ENCODE data around the gene KLHDC4. TPM values are rescaled to one million over a fixed set of nuclear protein-coding genes. Genes with fewer than 3 reads are reported as not detected.
A peak's percentile ranks its signal among the peaks of the same experiment; 100 is the strongest.
"Not testable (repeated sequence)": the region's sequence is repeated elsewhere in the genome, so short reads cannot be mapped to it uniquely, and the experiment has no call there.

Gene KLHDC4
- total RNA-seq (2014; rRNA removed; shearing (Covaris generic)) = 25.3 and 26.4 TPM in 2 replicates
- 17.7 and 18.3 TPM in 2 replicates for polyA plus RNA-seq (2015; cell fraction: cytosol; rRNA removed)
- 76.6 and 131 TPM in 2 replicates for polyA plus RNA-seq (2015; cell fraction: nucleus; rRNA removed)

GRCh38 chr16:87765776-87766484 is at the start of gene KLHDC4:
TSS of gene KLHDC4 (minus strand) at chr16:87765986. CDS start at chr16:87765890, 96 bp downstream.
- in situ Hi-C loops (cut with HindIII; ENCODE audit: low pct_unique_long_range_greater_than_20kb, low sequenced_read_pairs) = no loop called here
- DNase-seq (ENCODE audit: low read depth, low spot score) = peak; percentile 81

DNA sequence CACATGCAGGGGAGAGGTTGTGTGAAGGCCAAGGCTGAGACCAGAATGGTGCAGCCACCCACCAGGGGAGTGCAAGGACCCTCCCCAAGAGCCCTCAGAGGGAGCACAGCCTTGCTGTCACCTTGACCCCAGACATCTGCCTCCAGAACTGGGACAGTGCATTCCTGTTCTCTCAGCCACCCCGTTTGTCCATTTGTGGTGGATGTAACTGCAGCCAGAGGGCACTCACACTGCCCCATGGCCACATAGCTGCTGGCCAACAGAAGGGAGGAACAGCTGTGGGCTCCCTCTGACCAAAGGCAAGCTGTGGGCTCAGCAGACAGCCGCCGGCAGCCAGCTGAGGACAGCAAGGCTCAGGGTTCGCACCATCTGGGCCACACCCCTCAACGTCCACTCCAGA is 49.8 kb upstream of the KLHDC4 start:
- no peak for DNase-seq (ENCODE audit: low read depth, low spot score)
- in situ Hi-C loops (cut with HindIII; ENCODE audit: low pct_unique_long_range_greater_than_20kb, low sequenced_read_pairs) = no loop called here

DNA sequence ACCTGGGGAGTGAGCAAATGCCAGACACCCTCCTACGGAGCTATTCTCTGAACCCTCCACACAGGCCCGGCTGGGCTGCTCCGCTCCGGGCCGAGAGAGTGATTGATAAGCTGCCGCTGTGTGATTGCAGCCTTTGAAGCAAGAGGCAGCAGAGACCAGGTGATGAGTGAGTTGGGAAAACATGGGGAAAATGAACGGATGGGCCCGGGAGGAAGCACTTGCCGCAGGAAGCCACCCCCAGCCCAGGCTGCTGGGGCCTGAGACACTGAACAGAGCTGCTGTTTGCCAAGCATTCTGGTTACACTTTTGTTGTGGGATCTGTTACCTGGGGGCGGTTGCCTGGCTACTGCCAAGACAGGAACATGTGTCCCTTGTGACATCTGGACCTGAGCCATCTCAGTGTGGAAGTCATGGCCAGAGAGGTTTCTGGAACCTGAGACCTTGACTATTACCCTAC is 46.4 kb upstream of the KLHDC4 start:
- DNase-seq (ENCODE audit: low read depth, low spot score) = no peak
- in situ Hi-C loops (cut with HindIII; ENCODE audit: low pct_unique_long_range_greater_than_20kb, low sequenced_read_pairs) = no loop called here

GRCh38 chr16:87811454-87811853 is 45.7 kb upstream of the KLHDC4 start:
- in situ Hi-C loops (cut with HindIII; ENCODE audit: low pct_unique_long_range_greater_than_20kb, low sequenced_read_pairs) = not testable (repeated sequence)

DNA sequence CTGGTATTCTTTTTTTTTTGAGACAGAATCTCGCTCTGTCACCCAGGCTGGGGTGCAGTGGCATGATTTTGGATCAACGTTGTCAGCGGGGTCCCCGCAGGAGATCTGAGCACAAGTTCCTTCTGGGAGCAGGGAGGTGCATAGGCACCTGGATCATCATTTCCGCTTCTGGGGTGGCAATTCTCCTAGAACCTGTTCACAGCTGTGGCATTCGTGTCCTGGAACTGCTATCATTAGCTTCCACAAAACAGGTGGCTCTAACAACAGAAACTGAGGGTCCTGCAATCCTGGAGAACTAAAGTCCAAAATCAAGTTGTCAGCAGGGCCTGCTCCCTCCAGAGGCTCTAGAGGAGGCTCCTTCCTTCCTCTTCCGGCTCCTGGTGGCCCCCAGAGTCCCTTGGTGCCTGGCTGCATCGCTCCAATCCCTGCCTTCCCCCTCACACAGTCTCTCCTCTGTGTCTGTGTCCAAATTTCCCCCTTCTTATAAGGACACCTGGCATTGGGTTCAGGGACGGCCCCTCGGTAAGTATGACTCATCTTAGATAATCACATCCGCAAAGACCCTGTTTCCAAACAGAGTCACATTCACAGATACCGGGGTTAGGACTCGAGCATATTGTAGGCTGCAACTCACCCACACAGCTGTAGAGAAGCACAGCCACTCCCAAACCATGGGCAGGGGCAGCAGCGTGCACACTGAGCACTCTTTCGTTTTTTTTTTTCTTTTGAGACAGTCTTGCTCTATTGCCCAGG is 43.5 kb upstream of the KLHDC4 start:
- no peak for DNase-seq (ENCODE audit: low read depth, low spot score)
- in situ Hi-C loops (cut with HindIII; ENCODE audit: low pct_unique_long_range_greater_than_20kb, low sequenced_read_pairs) = no loop called here

More at GRCh38 chr16:87811454-87811853, 45.7 kb upstream of the KLHDC4 start:
- not testable (repeated sequence) for DNase-seq (ENCODE audit: low read depth, low spot score)

- DNase-seq (ENCODE audit: low read depth, low spot score) = no peak
- in situ Hi-C loops (cut with HindIII; ENCODE audit: low pct_unique_long_range_greater_than_20kb, low sequenced_read_pairs) = no loop called here
Measured at GRCh38 chr16:87808108-87808507, 42.3 kb upstream of the KLHDC4 start.

DNA sequence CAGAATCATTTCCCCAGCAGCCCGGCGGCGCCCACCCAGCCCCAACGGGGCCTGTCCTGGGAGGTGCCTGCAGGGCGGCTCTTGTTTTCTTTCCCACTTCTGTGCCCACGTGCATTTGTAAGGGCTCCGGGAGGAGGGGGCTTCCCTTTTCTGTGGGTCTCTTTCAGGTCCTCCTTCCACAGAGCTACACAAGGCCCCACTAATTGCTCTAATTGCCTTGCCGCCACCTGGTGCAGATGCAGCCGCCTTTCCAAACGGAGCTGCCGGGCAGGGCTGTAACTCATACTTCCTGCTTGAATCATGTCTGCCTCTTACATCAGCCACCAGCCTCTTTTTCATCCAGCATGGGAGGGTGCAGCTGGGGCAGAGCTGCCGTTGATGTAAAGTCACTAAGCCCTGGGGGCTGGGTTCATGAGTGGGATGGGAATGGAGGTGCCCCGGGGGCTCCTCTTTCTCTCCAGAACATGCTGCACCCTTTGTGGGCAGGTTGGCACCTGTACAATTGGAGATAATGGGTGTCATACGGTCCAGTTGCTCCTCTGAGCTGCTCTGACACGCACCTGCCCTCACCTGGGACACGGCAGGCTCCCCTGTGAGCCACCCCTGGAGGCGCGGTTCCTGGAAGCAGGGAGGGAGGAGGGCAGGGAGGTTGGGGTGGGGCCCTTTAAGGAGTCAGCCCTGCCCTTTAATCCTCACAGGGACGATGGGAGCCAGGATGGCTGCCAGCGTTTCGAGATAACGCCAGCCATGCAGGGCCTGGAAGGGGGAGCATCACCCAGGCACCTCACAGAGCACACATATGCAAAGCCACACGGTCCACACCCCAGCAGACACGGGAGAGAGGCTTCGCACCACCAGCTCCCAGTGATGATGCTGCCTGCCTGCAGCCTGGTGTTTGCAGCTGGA is 41.1 kb upstream of the KLHDC4 start:
- in situ Hi-C loops (cut with HindIII; ENCODE audit: low pct_unique_long_range_greater_than_20kb, low sequenced_read_pairs) = no loop called here
- DNase-seq (ENCODE audit: low read depth, low spot score) = no peak

DNA sequence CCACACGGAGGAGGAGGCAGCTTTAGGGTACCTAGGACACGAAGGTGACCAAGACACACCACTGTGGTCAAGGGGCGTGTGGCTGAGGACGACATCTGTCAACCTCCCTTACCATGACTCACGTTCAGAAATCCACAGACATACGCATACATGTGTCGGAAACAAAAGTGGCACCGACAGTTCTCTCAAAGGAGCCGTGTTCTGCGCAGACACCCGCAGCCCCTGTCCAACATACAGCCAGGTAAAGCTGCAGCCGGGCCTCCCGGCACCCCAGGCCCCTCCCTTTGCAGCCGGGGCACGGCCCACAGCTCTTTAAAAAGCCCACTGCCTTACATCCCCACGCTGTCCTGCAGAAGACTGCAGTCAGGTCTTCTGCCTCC is 40.5 kb upstream of the KLHDC4 start:
- in situ Hi-C loops (cut with HindIII; ENCODE audit: low pct_unique_long_range_greater_than_20kb, low sequenced_read_pairs) = no loop called here
- no peak for DNase-seq (ENCODE audit: low read depth, low spot score)

- in situ Hi-C loops (cut with HindIII; ENCODE audit: low pct_unique_long_range_greater_than_20kb, low sequenced_read_pairs) = no loop called here
- DNase-seq (ENCODE audit: low read depth, low spot score) = no peak
Measured at GRCh38 chr16:87803385-87803784, 37.6 kb upstream of the KLHDC4 start.

- DNase-seq (ENCODE audit: low read depth, low spot score) = no peak
- in situ Hi-C loops (cut with HindIII; ENCODE audit: low pct_unique_long_range_greater_than_20kb, low sequenced_read_pairs) = no loop called here
Measured at GRCh38 chr16:87802670-87803069, 36.9 kb upstream of the KLHDC4 start.

DNA sequence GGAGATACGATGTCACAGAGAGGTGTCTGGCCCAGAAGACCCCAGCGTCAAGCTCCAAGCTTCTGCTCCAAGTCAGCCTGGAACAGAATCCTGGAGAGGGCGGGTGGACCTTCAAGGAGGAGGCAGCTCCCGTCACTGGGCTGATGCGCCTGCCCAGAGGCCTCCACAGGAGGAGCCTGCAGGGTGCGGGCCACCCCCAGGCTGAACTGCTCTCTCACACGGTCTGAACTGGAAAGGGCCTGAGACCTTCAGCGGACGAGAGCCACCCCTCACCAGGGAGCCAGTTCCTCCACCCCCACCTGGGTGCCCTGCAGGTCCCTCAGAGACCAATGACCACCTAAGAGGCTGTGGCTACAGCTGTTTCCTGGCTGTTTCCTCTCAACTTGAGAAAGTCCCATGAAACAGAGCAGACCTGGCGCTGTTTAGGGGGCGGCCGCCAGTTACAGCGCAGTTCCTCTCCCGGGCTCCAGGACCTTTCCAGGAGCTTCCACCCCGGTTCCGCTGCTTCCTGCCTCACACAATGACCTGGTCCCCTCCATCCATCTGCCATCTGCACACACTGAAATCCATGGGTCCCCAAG is 36.0 kb upstream of the KLHDC4 start:
- DNase-seq (ENCODE audit: low read depth, low spot score) = no peak
- in situ Hi-C loops (cut with HindIII; ENCODE audit: low pct_unique_long_range_greater_than_20kb, low sequenced_read_pairs) = no loop called here

DNA sequence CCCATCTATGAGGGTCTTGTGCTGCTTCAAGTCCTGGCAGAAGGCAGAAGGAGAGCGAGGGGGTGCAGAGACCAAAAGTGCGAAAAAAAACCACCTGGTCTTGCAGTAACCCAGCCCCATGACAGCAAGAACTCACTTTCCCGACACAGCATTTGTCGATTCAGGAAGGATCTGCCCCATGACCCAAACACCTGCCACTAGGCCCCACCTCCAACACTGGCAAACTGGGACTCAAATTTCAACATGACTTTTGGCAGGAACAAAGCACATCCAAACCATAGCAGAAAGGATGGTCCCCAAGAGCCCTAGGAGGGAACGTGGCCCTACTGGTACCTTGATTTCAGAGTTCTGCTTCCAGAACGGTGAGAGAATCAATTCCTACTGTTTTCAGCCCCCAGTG is 34.7 kb upstream of the KLHDC4 start:
- in situ Hi-C loops (cut with HindIII; ENCODE audit: low pct_unique_long_range_greater_than_20kb, low sequenced_read_pairs) = no loop called here
- DNase-seq (ENCODE audit: low read depth, low spot score) = no peak

GRCh38 chr16:87795336-87795735 is 29.6 kb upstream of the KLHDC4 start:
- no peak for DNase-seq (ENCODE audit: low read depth, low spot score)
- in situ Hi-C loops (cut with HindIII; ENCODE audit: low pct_unique_long_range_greater_than_20kb, low sequenced_read_pairs) = no loop called here

GRCh38 chr16:87794485-87795078 is 28.8 kb upstream of the KLHDC4 start:
- no peak for DNase-seq (ENCODE audit: low read depth, low spot score)
- in situ Hi-C loops (cut with HindIII; ENCODE audit: low pct_unique_long_range_greater_than_20kb, low sequenced_read_pairs) = no loop called here

DNA sequence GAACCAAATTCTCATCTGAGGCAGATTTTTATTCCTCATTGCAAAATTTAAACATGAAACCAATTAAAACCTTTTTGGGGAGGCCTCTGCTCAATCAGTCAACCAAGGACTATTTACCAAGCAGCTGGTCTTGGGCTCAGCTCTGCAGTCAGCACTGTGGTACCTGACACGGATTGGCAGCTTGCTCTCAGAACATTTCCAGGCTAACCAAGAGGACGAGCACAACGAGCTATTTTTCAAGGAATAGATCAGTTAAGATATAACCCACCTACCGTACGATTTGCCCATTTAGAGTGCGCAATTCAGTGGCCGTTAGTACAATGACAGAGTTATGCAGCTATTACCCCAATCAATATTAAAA is 26.4 kb upstream of the KLHDC4 start:
- DNase-seq (ENCODE audit: low read depth, low spot score) = no peak
- in situ Hi-C loops (cut with HindIII; ENCODE audit: low pct_unique_long_range_greater_than_20kb, low sequenced_read_pairs) = no loop called here

DNA sequence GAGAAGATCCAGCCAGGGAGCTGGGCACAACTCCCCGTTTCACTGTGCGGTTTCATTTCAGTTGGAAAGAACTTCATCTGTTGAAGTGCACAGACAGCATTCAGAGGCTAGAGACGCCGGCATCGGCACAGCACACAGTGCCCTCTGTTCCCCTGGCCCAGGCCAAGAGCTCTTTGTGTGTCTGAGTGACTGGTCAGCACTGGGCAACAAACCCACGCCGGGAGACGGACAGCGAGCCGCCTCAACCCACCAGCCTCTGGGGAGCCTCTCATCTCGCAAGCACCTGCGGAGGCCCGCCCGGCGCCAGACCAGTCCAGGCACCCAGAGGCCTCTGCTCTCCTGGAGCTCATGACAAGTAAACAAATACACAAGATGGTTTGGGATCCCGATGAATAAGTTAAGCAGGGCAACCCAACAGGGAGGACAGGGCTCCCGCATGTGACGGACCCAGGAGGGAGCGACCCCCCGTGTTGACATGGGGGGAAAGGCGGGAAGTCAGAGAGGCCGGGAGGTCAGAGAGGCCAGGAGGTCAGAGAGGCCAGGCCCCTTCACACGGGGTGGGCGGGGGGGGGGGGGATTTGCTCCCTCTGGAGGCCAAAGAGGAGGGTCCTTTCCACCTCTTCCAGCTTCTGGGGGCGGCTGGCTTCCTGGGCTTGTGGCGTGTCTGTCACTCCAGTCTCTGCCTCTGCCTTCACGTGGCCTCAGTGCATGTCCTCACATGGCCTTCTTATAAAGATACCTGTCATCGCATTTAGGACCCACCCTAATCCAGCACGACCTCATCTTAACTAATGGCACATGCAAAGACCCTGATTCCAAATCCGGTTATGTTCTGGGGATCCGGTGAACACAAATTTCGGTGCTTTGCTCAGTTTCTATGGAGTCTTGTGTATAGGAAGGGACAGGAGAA is 25.8 kb upstream of the KLHDC4 start:
- in situ Hi-C loops (cut with HindIII; ENCODE audit: low pct_unique_long_range_greater_than_20kb, low sequenced_read_pairs) = no loop called here
- DNase-seq (ENCODE audit: low read depth, low spot score) = peak; percentile 55

Measured in SK-MEL-5 (cell line).